Right hindlimb (tissue), 1 donor: Measurements from ENCODE around the gene CCDC183.
"Not testable (repeated sequence)": the region's sequence is repeated elsewhere in the genome, so short reads cannot be mapped to it uniquely, and the experiment has no call there.

Experiments
- DNase-seq: peaks from one replicate; pipeline ENCODE4 v3.0.0-alpha.2; 2018

The CCDC183 gene

DNA sequence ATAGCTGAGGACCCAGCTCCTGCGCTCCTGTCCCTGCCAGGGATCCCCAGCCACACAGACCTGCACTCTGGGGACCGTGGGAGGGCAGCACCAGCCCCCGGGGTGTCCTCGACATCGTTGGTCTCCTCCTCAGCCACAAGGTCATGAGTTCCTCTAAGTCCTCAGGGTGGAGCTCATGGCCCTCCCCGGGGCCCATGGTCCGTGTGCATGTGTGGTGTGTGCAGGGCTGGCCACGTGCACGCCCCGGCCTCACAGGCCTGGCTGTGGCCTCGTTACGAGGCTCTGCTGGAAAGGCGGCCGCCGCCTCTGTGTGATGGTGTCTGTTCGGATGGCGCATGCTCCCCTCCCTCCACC, 30.0 kb downstream of the CCDC183 start:
- no peak for DNase-seq

DNA sequence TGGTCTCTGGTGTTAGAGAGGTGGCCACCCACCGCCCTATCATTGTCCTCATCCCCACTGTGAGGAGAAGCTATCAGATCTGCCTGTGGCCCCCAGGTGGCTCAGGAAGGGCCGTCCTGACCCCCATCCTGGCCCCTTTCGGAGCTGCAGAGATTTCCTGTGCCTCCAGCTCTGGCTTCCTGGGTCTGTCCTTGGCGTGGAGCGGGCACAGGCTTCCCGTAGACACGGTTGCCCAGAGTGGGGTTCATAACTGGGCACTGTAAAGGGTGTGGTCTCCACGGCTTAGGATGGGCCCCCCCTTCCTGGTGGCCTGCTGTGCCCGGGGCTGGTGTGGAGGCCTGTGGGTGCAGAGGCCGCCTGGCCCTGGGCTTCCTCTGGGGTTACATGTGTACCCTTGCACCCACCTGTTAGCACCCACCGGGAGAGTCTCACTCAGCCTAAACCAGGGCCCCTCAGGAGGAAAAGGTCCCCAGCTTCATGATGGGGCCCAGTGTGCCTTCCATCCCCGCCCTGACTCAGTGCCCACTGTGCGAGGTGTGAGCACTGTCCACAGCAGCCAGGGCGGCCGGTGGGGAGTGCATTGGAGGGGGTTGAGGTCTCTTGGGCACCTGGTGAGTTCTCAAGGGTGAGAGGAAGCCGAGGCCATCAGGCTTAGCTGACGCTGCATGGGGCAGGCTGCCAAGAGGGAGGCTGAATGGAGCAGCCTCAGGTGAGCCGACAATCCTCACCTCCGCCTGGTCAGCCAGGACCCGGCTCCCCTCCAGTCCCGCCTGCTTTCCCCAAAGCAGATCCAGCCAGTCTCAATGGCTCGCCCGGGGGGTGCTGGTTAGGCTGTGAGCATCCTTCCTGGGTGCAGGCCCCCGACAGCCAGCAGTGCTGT, 30.8 kb downstream of the CCDC183 start:
- DNase-seq = peak; percentile 21

DNA sequence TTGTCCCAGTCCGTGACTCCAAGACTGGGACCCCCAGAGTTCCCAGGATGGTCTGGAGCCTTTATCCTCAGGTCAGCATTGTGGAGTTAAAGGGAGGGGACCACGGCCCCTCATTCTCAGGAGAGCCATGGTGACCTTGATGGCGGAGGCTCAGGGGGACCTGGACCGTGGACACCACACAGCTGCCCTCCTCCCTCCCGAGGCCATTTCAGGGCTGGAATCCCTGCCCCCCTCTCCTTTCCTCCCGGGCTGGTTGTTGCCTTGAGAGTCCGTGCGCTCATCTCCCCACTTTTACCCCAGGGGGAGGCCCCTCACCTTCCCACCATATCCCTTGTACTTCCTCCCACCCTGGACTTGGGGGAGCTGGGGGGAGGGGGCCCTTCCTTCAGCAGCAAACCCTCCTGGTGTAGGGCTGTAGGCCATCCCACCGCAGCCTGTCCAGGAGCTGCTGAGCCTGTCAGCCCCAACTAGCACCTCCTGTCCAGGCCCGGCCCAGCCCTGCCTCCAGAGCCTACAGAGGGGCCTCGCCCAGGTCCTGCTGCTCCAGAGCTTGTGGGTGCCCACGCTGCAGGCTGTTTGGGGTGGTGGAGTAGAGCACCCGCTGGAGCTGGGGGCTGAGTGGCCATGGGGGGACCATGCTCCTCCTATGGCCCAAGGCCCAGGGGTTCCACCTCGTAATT, 31.8 kb downstream of the CCDC183 start:
- DNase-seq = no peak

- no peak for DNase-seq
These were observed 32.5 kb downstream of the CCDC183 start for GRCh38 chr9:136828474-136829140.

DNA sequence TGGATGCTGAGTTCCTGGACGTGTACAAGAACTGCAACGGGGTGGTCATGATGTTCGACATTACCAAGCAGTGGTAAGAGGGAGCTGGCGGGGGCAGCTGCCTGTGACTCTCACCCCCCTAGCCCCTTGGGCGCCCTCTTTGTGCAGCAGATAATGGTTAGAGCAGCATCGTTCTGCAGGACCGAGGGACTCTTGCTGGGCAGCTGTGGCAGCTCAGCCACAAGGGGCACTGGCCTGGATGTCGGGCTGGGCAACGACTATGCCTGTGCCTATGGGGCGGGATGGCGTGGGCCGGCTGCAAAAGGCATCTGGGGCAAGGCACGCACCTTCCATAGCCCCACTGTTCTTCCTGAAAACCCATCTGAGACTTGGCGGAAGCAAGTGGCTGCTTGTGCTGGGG, 33.3 kb downstream of the CCDC183 start:
- no peak for DNase-seq

DNA sequence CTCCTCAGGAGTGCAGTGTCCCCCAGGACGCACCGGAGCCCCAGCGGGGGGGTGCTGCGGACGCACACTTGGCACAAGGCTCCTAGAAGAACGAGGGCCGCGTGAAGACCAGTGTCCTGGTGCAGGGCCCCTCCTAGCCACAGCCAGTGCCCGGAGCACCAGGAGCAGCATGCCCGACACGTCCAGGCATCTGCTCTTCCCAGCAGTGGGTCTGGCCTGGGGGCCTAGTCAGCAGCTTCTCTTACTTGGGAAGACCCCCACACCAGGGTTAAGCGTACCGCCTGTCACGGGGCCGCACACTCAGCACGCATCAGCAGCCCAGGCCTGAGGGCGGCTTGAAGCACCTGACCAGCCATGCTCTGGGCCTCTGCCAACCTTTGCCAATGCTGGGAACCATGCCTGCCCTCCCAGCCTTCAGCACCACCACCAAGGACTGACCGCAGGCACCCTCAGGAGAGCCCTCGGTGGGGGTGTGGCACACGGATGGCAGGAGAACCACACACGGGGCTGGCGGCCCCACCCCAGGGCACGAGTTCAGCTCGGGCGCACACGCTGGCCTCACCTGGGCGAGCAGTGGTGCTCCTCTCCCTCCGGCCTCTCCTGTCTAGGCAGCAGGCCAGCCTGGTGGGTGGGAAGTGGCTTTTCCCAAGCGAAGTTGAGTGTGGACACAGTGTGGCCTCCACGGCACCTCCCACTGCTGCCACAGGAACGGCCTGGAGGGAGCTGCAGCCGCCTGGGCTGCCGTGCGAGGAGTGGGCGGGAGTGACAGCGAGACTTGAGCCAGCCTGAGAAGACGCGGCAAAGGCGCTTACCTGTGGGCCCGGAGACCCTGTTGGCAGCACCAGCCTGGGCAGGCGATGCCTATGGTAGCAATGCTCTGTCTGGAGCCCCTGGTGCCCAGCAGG, 34.1 kb downstream of the CCDC183 start:
- peak; percentile 23 for DNase-seq

DNA sequence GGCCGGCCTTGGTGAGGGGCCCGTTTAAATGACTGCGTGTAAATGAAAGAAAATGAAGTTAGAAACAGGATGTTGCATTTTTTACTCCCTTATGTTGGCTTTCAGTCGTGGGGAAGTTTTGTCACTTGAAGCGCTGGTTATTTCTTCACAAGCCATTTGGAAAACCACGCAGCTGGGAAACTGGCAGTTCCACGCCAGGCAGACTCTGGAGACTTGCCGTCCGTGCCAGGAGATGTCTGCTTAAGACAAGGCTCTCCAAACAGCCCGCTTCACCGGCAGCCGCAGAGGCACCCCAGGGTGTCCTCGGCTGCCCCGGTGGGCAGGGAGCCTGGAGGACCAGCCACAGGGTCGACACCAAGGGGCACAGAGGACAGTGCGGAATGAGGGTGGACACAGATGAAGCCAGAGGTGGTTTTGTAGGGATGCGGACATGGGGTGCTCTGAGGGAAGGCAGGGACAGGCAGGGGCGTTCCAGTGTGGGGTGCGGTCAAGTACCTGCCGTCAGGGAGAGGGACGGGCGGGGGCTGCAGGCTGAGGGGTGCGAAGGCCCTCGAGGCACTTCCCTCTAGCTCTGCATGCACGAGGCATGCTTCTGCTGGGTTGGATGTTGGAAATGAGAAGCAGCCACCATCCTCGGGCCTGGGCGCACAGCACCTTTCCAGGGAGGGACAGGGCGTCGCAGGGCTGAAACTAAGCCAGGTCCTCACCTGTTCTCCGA, 35.0 kb downstream of the CCDC183 start:
- DNase-seq = no peak

DNA sequence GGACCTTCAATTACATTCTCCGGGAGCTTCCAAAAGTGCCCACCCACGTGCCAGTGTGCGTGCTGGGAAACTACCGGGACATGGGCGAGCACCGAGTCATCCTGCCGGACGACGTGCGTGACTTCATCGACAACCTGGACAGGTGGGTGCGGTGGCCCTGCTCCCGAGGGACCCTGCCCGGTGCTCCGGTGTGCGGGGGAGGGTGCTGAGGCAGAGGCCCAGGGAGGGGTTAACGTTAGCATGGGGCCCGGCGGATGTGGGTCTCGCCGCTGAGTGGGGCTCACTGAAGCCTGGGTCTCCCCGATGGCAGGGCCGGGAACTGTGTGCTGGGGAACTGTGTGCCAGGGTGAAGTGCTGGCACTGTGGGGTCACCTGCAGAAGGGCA, 35.6 kb downstream of the CCDC183 start:
- no peak for DNase-seq

DNA sequence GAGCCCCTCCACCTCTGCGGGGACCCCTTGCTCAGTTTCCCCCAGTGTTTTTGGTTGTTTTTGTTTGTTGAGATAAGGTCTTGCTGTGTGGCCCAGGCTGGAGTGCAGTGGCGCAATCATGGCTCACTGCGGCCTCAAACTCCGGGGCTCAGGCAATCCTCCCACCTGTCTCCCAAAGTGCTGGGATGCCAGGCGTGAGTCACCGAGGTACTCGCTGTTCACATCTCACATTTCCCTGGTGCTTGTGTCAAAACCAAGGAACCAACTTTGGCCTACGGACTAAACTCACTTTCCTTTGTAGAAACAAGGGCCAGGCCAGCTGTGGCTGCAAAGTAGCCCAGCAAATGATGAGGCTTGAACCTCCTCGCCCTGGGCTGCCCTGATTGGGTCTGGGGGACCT, 36.4 kb downstream of the CCDC183 start:
- DNase-seq = no peak

DNA sequence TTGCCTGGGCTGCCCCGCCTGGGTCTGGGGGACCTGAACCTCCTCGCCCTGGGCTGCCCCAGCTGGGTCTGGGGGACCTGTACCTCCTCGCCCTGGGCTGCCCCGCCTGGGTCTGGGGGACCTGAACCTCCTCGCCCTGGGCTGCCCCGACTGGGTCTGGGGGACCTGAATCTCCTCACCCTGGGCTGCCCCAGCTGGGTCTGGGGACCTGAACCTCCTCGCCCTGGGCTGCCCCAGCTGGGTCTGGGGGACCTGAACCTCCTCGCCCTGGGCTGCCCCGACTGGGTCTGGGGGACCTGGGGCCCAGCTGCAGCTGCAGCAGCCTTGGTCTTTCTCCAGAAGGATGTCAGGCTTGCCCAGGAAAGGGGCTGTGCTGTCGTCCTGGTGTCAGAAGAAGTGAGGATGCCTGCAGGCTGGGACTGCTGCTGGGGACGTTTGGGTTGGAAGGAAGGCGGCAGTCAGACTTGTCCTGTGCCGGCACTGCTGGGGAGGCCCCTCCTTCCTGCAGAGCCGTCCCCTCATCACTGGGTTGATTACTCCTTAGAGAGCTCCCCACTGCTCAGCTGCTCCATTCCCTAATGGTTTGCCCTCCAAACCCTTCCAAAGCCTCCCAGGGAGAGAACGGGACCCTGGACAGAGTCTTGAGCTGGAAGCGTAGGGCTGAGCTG, 37.4 kb downstream of the CCDC183 start:
- not testable (repeated sequence) for DNase-seq

DNA sequence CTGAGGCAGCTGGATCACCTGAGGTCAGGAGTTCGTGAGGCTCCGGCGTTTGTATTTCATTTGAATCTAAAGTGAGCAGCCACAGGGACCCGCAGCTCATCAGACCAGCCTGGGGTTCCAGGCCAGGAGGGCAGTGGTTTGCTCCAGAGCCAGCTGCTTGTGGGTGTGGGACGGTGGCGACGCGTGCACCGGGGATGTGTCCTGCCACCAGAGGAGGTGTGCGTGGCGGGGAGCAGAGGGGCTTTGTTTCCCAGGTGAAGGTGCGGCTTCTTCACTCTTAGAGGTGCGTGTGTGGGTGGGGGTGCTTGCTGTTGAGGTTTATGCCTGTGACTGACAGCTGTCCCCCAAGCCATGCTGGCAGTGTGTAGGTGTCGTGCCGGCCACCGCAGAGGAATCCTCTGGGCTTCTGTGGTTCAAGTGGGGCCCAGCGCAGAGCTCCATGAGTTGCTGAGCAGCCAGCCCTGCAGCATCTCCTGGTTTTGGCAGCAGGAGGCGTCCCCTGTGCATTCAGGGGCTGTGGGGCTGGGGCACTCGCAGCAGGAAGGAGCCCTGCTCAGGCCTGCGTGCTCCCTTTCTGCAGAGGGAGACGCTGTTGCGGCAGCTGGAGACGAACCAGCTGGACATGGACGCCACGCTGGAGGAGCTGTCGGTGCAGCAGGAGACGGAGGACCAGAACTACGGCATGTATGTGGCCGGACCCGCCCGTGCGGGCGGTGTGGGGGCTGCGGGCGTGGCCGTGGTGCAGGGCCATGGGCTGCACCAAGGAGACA, 39.2 kb downstream of the CCDC183 start:
- peak; percentile 20 for DNase-seq

DNA sequence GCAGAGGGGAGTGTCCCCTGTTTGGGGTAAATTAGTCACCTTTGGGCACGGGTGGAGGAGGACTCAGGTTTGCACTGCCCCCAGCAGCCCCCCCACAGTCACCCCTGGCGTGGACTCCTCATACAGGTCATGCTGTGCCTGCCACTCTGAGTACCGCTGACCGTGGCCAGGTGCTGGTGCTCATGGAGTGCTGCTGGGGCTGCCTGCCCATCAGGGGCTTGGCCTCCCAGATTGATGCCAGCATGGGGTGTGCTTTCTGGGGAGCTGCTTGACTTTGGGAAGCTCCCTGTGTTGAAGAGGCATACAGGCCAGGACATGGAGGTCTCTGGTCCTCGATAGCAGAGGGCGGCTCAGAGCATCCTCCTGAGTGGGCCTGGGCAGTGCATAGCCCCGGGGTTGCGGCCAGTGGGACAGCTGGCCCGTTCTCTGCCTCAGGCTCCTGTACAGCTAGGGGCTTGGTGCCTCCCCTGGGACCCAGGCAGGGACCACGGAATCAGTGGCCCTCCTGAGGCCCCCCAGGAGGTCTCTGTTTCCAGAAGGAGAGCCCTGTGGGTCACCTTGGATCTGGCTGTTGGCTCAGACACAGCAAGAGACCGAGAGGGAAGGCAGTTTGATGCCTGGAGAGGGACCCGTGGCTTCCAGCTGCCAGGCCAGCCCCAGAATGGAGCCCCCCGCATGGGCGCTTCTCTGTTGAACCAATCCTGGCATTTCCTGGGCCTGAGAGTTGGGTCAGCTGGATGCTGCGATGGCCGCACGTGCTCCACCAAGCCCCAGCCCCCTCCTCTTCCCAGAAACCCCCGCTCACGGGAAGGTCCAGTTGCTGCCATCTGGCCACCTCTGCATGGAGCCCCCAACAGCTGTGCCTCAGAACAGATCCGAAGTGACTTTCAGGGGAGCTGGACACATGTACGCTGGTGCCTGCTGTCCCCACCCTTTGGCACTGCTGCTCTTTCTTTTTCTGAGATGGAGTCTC, 40.1 kb downstream of the CCDC183 start:
- peak; percentile 43 for DNase-seq

GRCh38 chr9:136837146-136837855, 41.2 kb downstream of the CCDC183 start:
- DNase-seq = no peak

GRCh38 chr9:136837856-136838277, 41.7 kb downstream of the CCDC183 start:
- peak; percentile 15 for DNase-seq

DNA sequence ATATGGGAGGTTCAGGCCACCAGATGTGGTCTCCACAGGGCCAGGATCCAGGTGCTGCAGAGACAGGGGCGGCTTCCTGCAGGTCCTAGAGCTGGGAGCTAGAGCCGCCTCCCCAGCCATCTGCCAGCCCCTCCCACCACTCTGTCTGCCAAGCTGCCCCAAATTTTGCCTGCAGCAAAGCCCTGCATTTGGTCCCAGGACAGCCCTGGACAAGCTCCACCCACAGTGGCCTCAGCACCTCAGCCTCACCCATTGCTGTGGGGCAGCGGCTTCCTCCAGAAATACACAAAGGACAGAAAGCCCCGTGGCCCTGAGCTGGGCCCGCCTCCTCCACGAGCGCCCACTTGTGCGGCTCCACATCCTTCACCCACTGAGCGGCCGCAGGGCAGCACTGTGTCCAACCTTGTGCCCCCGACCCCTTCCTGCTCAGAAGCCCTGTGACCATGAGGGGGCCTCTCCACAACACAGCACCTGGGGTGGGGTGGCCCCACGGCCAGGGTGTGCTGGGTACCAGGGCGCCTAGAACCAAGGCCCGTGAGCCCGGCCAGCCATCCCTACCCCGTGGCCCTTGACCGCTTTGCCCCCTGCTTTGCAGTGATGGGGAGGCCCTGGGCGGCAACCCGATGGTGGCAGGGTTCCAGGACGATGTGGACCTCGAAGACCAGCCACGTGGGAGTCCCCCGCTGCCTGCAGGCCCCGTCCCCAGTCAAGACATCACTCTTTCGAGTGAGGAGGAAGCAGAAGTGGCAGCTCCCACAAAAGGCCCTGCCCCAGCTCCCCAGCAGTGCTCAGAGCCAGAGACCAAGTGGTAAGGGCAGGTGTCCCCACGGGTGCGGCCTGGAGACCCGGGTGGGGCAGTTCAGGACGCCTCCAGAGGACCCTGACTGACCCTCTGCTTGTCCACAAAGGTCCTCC, 42.4 kb downstream of the CCDC183 start:
- DNase-seq = peak; percentile 27

GRCh38 chr9:136839229-136840139, 43.3 kb downstream of the CCDC183 start:
- DNase-seq = peak; percentile 21
